Skeletal muscle satellite cell (primary cell): ENCODE results near the gene GABARAPL1. TPM values are rescaled to one million over a fixed set of nuclear protein-coding genes. Genes with fewer than 3 reads are reported as not detected.
A peak's percentile ranks its signal among the peaks of the same experiment; 100 is the strongest.

Experiments used
- H3K27me3 ChIP-seq: 2 replicates; pipeline ENCODE4 v1.7.0; 2013; ENCODE audit warnings: low read length; ENCODE audit not compliant: control insufficient read depth, insufficient read depth
- H3K36me3 ChIP-seq: 2 replicates; pipeline ENCODE4 v1.7.0; 2013; ENCODE audit warnings: mild to moderate bottlenecking, control low read depth, low read length; ENCODE audit not compliant: insufficient read depth
- H3K4me1 ChIP-seq: 2 replicates; pipeline ENCODE4 v1.7.0; 2013; ENCODE audit warnings: low read length; ENCODE audit not compliant: control insufficient read depth, insufficient read depth
- H3K4me2 ChIP-seq: 2 replicates; pipeline ENCODE4 v1.7.0; 2013; ENCODE audit warnings: mild to moderate bottlenecking, low read length
- H3K4me3 ChIP-seq: 2 replicates; pipeline ENCODE4 v1.7.0; 2013; ENCODE audit warnings: low read length
- H3K9ac ChIP-seq: 2 replicates; pipeline ENCODE4 v1.7.0; 2013; ENCODE audit warnings: mild to moderate bottlenecking, low read depth, low read length, moderate library complexity
- H3K9me3 ChIP-seq: replicated peaks from 2 replicates; pipeline ENCODE4 v1.7.0; 2013; ENCODE audit warnings: mild to moderate bottlenecking, control low read depth, low read length
- total RNA-seq: library from RNA; depleted of rRNA; stranded (reverse); fragments of >200 nt; gene quantifications from 2 replicates; pipeline ENCODE4 v1.2.3, GENCODE V29; 2012; rRNA removed

The GABARAPL1 gene
- 12.2 and 15.5 TPM in 2 replicates for total RNA-seq

- Histone ChIP-seq H3K36me3 (no peaks in the 10 kb centered on the region), H3K9me3 (no peaks in the 10 kb centered on the region), H3K4me1 (peaks cover 13% of the 10 kb centered on the region), H3K27me3 (no peaks in the 10 kb centered on the region), H3K4me3 (peak within 1 kb of the TSS; percentile 74), H3K9ac (peak within 1 kb of the TSS; percentile 87), H3K4me2 (peak within 1 kb of the TSS; percentile 79)
Measured at GRCh38 chr12:10212739-10213131, at the start of gene GABARAPL1. Gene GABARAPL1, plus strand, starts transcription at chr12:10212877. Its CDS starts 253 bp downstream, at chr12:10213130.

- Histone ChIP-seq H3K4me2 (no peak overlapping the region), H3K36me3 (no peaks in the 10 kb centered on the region), H3K9ac (no peak overlapping the region), H3K27me3 (peaks cover 10% of the 10 kb centered on the region), H3K4me1 (no peaks in the 10 kb centered on the region), H3K9me3 (no peaks in the 10 kb centered on the region), H3K4me3 (no peak overlapping the region)
Measured at GRCh38 chr12:10163084-10163483, 49.6 kb upstream of the GABARAPL1 start.

GRCh38 chr12:10165421-10165820 is 47.3 kb upstream of the GABARAPL1 start:
- H3K9me3 ChIP-seq = no peaks in the 10 kb centered on the region
- H3K4me1 ChIP-seq = no peaks in the 10 kb centered on the region
- no peaks in the 10 kb centered on the region for H3K27me3 ChIP-seq
- H3K36me3 ChIP-seq = no peaks in the 10 kb centered on the region
- no peak overlapping the region for H3K9ac ChIP-seq
- H3K4me3 ChIP-seq = no peak overlapping the region
- H3K4me2 ChIP-seq = no peak overlapping the region

GRCh38 chr12:10167599-10167998 is 45.1 kb upstream of the GABARAPL1 start:
- Histone ChIP-seq H3K4me2 (no peak overlapping the region), H3K27me3 (no peaks in the 10 kb centered on the region), H3K9me3 (no peaks in the 10 kb centered on the region), H3K4me3 (no peak overlapping the region), H3K9ac (no peak overlapping the region), H3K4me1 (no peaks in the 10 kb centered on the region), H3K36me3 (no peaks in the 10 kb centered on the region)

- Histone ChIP-seq H3K4me2 (no peak overlapping the region), H3K4me1 (no peaks in the 10 kb centered on the region), H3K36me3 (no peaks in the 10 kb centered on the region), H3K9me3 (no peaks in the 10 kb centered on the region), H3K4me3 (no peak overlapping the region), H3K9ac (no peak overlapping the region), H3K27me3 (no peaks in the 10 kb centered on the region)
Measured at GRCh38 chr12:10169104-10169503, 43.6 kb upstream of the GABARAPL1 start.

- no peak overlapping the region for H3K4me2 ChIP-seq
- no peaks in the 10 kb centered on the region for H3K9me3 ChIP-seq
- no peak overlapping the region for H3K4me3 ChIP-seq
- H3K9ac ChIP-seq = no peak overlapping the region
- no peaks in the 10 kb centered on the region for H3K4me1 ChIP-seq
- peaks cover 3% of the 10 kb centered on the region for H3K27me3 ChIP-seq
- no peaks in the 10 kb centered on the region for H3K36me3 ChIP-seq
Measured at GRCh38 chr12:10170216-10170615, 42.5 kb upstream of the GABARAPL1 start.

GRCh38 chr12:10171973-10172728 is 40.5 kb upstream of the GABARAPL1 start, which contains the start of gene OLR1:
Gene OLR1, minus strand, starts transcription at chr12:10172132. Its CDS starts 55 bp downstream, at chr12:10172077.
- no peak within 1 kb of the TSS for H3K9ac ChIP-seq
- no peak within 1 kb of the TSS for H3K4me2 ChIP-seq
- H3K27me3 ChIP-seq = peaks cover 5% of the 10 kb centered on the region
- H3K9me3 ChIP-seq = no peaks in the 10 kb centered on the region
- H3K36me3 ChIP-seq = no peaks in the 10 kb centered on the region
- H3K4me3 ChIP-seq = no peak within 1 kb of the TSS
- no peaks in the 10 kb centered on the region for H3K4me1 ChIP-seq

- H3K4me2 ChIP-seq = no peak overlapping the region
- no peak overlapping the region for H3K4me3 ChIP-seq
- peaks cover 3% of the 10 kb centered on the region for H3K4me1 ChIP-seq
- H3K9ac ChIP-seq = no peak overlapping the region
- no peaks in the 10 kb centered on the region for H3K9me3 ChIP-seq
- H3K36me3 ChIP-seq = no peaks in the 10 kb centered on the region
- H3K27me3 ChIP-seq = peaks cover 5% of the 10 kb centered on the region
Measured at GRCh38 chr12:10174986-10175614, 37.6 kb upstream of the GABARAPL1 start.

- no peaks in the 10 kb centered on the region for H3K9me3 ChIP-seq
- peaks cover 5% of the 10 kb centered on the region for H3K27me3 ChIP-seq
- no peak overlapping the region for H3K9ac ChIP-seq
- no peak overlapping the region for H3K4me2 ChIP-seq
- no peaks in the 10 kb centered on the region for H3K36me3 ChIP-seq
- no peak overlapping the region for H3K4me3 ChIP-seq
- peaks cover 3% of the 10 kb centered on the region for H3K4me1 ChIP-seq
Measured at GRCh38 chr12:10175846-10176636, 36.6 kb upstream of the GABARAPL1 start.

GRCh38 chr12:10178821-10179220 is 33.9 kb upstream of the GABARAPL1 start, which contains the start of gene TMEM52B:
Gene TMEM52B, plus strand, starts transcription at chr12:10179032. Its CDS starts 543 bp downstream, at chr12:10179575.
- peaks cover 14% of the 10 kb centered on the region for H3K4me1 ChIP-seq
- H3K9me3 ChIP-seq = no peaks in the 10 kb centered on the region
- H3K9ac ChIP-seq = no peak within 1 kb of the TSS
- H3K36me3 ChIP-seq = no peaks in the 10 kb centered on the region
- H3K4me3 ChIP-seq = no peak within 1 kb of the TSS
- no peak within 1 kb of the TSS for H3K4me2 ChIP-seq
- H3K27me3 ChIP-seq = peaks cover 5% of the 10 kb centered on the region

GRCh38 chr12:10179776-10180181 is 32.9 kb upstream of the GABARAPL1 start:
- Histone ChIP-seq H3K36me3 (no peaks in the 10 kb centered on the region), H3K4me3 (no peak overlapping the region), H3K4me2 (no peak overlapping the region), H3K9me3 (no peaks in the 10 kb centered on the region), H3K27me3 (peaks cover 5% of the 10 kb centered on the region), H3K4me1 (peaks cover 20% of the 10 kb centered on the region), H3K9ac (no peak overlapping the region)
